ENCODE results near the gene RPS6KL1.

RPS6KL1 gene

GRCh38 chr14:74882103-74882920, 40.7 kb downstream of the RPS6KL1 start:
- DNase-seq: peak in 1 of 2 experiments; percentile 51

- peak; percentile 85 to 92 for DNase-seq
These were observed 41.5 kb downstream of the RPS6KL1 start, which contains the start of gene DLST for GRCh38 chr14:74881431-74882102. DLST (plus strand) TSS chr14:74881916; CDS start chr14:74881954, 38 bp downstream.

GRCh38 chr14:74879427-74880182, 43.5 kb downstream of the RPS6KL1 start:
- DNase-seq: no peak

- no peak for DNase-seq
These were observed 46.8 kb downstream of the RPS6KL1 start, which contains the start of gene PROX2 for GRCh38 chr14:74875941-74876913. PROX2 (minus strand) TSS chr14:74876145; CDS start chr14:74863834, 12,311 bp downstream.

GRCh38 chr14:74875204-74875603, 47.9 kb downstream of the RPS6KL1 start:
- no peak for DNase-seq

GRCh38 chr14:74871819-74872218, 51.2 kb downstream of the RPS6KL1 start:
- no peak for DNase-seq

- no peak for DNase-seq
These were observed 54.3 kb downstream of the RPS6KL1 start for GRCh38 chr14:74868739-74869138.

- DNase-seq: no peak
These were observed 55.4 kb downstream of the RPS6KL1 start for GRCh38 chr14:74867673-74868072.

- no peak for DNase-seq
These were observed 56.2 kb downstream of the RPS6KL1 start for GRCh38 chr14:74866708-74867389.

- DNase-seq: no peak
These were observed 57.9 kb downstream of the RPS6KL1 start for GRCh38 chr14:74865156-74865555.

GRCh38 chr14:74864198-74864597, 58.9 kb downstream of the RPS6KL1 start:
- no peak for DNase-seq

- no peak for DNase-seq
These were observed 59.8 kb downstream of the RPS6KL1 start for GRCh38 chr14:74863274-74863673.

- DNase-seq: no peak
These were observed 61.3 kb downstream of the RPS6KL1 start for GRCh38 chr14:74861734-74862090.

- DNase-seq: peak; percentile 86 to 89
These were observed 61.9 kb downstream of the RPS6KL1 start for GRCh38 chr14:74860899-74861733.

GRCh38 chr14:74859757-74860552, 63.1 kb downstream of the RPS6KL1 start:
- DNase-seq: peak; percentile 17 to 44

GRCh38 chr14:74858022-74858421, 65.0 kb downstream of the RPS6KL1 start:
- no peak for DNase-seq

- peak in 1 of 2 experiments; percentile 33 for DNase-seq
These were observed 66.7 kb downstream of the RPS6KL1 start for GRCh38 chr14:74856366-74856765.

GRCh38 chr14:74855945-74856344, 67.1 kb downstream of the RPS6KL1 start:
- DNase-seq: no peak

- no peak for DNase-seq
These were observed 68.0 kb downstream of the RPS6KL1 start for GRCh38 chr14:74855021-74855420.
